Retinal pigment epithelial cell (primary cell): ENCODE measurements around the gene ASRGL1.

ENCODE experiments used
- DNase-seq: peaks from one replicate; pipeline ENCODE4 v3.0.0-alpha.2; 2010; ENCODE audit warnings: low read depth
- H3K4me3 ChIP-seq: 2 replicates; pipeline ENCODE4 v1.5.1; 2011; ENCODE audit warnings: mild to moderate bottlenecking, low read length, control low read depth, moderate library complexity
- CTCF ChIP-seq: conservative IDR thresholded peaks from 2 replicates; pipeline ENCODE4 v1.5.1; 2011; ENCODE audit warnings: low read depth, low read length, control low read depth, inconsistent platforms

The ASRGL1 gene

GRCh38 chr11:62419314-62419929 is 82.2 kb downstream of the ASRGL1 start:
- no peak overlapping the region for H3K4me3 ChIP-seq
- no peak for DNase-seq
- no peak for TF ChIP-seq CTCF

- H3K4me3 ChIP-seq: no peak overlapping the region
- TF ChIP-seq CTCF: no peak
Measured at GRCh38 chr11:62419943-62420342, 82.7 kb downstream of the ASRGL1 start.

GRCh38 chr11:62420882-62421281 is 83.6 kb downstream of the ASRGL1 start:
- H3K4me3 ChIP-seq: no peak overlapping the region
- no peak for TF ChIP-seq CTCF

More at GRCh38 chr11:62419943-62420342, 82.7 kb downstream of the ASRGL1 start:
- no peak for DNase-seq

GRCh38 chr11:62421996-62422395 is 84.7 kb downstream of the ASRGL1 start:
- H3K4me3 ChIP-seq: no peak overlapping the region
- no peak for DNase-seq
- TF ChIP-seq CTCF: no peak

More at GRCh38 chr11:62420882-62421281, 83.6 kb downstream of the ASRGL1 start:
- DNase-seq: no peak

GRCh38 chr11:62423012-62423411 is 85.8 kb downstream of the ASRGL1 start:
- H3K4me3 ChIP-seq: no peak overlapping the region
- DNase-seq: no peak
- TF ChIP-seq CTCF: no peak

- no peak overlapping the region for H3K4me3 ChIP-seq
- peak; percentile 63 for DNase-seq
- no peak for TF ChIP-seq CTCF
Measured at GRCh38 chr11:62427630-62428233, 90.5 kb downstream of the ASRGL1 start.
